ENCODE data around the gene FANCC. TPM values are rescaled to one million over a fixed set of nuclear protein-coding genes. Genes with fewer than 3 reads are reported as not detected.

Gene FANCC
- polyA plus RNA-seq, 1 of the 3 experiments (the other 2 are of a cell fraction): 3.5 TPM

DNA sequence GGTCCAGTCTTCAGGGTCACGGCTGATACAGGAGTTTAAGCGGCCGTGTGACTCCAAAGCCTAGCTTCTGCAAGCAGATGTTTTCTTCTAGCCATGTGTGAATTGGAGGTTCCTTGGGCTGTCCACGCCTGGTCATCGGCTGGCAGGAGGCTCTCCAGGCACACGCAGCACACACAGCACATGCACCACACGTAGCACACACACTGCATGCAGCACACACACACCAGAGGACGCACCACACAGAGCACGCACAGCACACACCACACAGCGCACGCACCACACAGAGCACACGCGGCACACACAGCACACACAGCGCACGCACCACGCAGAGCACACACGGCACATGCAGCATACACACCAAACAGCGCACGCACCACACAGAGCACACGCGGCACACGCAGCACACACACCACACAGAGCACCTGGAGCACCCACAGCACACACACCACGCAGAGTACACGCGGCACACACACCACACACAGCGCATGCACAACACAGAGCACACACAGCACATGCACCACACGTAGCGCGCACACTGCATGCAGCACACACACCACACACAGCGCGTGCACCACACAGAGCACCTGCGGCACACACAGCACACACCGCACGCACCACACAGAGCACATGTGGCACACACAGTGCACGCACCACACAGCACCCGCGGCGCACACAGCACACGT, 234.3 kb downstream of the FANCC start:
- WGBS (ENCODE audit: low lambda C conversion rate): 95% methylated on average over 36 of the region's 39 CpGs
- peaks cover 45% of the 10 kb centered on the region for H4K20me1 ChIP-seq (ENCODE audit: insufficient read depth)
- no peak overlapping the region for H3K4me2 ChIP-seq
- H3K4me3 ChIP-seq (ENCODE audit: low read depth in 2 of 2, low read length in 1 of 2): no peak overlapping the region
- no peak overlapping the region; a peak in 1 of 4 replicates for H3K27ac ChIP-seq (ENCODE audit: low read depth in 2 of 2, low read length in 1 of 2)
- no peak overlapping the region for H2AFZ ChIP-seq (ENCODE audit: low read depth)
- DNase-seq: no peak
- peaks cover 11% of the 10 kb centered on the region for H3F3A ChIP-seq (replicated peaks; ENCODE audit: insufficient read depth)
- H3K79me2 ChIP-seq (ENCODE audit: insufficient read depth): peaks cover 45% of the 10 kb centered on the region
- CTCF ChIA-PET: interaction anchor here (1.0 to 1.7 kb wide), 3 partner anchors 10 to 45 kb away, joined by 4 to 6 read pairs (median 4); no protein-coding TSS in a partner anchor
- no peak overlapping the region for H3K9ac ChIP-seq
- no peaks in the 10 kb centered on the region for H3K27me3 ChIP-seq (ENCODE audit: insufficient read depth)
- H3K36me3 ChIP-seq (replicated peaks in 1 of 2; ENCODE audit: control insufficient read depth in 1 of 2, insufficient read depth in 2 of 2, low read length in 1 of 2): peaks cover 52 to 87% of the 10 kb centered on the region in 2 experiments
- TF ChIP-seq RAD21 (IDR thresholded peaks at IDR 0.05; ENCODE audit: low read length): no peak
- TF ChIP-seq, protein P1, sequence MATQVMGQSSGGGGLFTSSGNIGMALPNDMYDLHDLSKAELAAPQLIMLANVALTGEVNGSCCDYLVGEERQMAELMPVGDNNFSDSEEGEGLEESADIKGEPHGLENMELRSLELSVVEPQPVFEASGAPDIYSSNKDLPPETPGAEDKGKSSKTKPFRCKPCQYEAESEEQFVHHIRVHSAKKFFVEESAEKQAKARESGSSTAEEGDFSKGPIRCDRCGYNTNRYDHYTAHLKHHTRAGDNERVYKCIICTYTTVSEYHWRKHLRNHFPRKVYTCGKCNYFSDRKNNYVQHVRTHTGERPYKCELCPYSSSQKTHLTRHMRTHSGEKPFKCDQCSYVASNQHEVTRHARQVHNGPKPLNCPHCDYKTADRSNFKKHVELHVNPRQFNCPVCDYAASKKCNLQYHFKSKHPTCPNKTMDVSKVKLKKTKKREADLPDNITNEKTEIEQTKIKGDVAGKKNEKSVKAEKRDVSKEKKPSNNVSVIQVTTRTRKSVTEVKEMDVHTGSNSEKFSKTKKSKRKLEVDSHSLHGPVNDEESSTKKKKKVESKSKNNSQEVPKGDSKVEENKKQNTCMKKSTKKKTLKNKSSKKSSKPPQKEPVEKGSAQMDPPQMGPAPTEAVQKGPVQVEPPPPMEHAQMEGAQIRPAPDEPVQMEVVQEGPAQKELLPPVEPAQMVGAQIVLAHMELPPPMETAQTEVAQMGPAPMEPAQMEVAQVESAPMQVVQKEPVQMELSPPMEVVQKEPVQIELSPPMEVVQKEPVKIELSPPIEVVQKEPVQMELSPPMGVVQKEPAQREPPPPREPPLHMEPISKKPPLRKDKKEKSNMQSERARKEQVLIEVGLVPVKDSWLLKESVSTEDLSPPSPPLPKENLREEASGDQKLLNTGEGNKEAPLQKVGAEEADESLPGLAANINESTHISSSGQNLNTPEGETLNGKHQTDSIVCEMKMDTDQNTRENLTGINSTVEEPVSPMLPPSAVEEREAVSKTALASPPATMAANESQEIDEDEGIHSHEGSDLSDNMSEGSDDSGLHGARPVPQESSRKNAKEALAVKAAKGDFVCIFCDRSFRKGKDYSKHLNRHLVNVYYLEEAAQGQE (IDR thresholded peaks at IDR 0.05; ENCODE audit: low read depth, low read length): no peak
- TF ChIP-seq, protein P2, sequence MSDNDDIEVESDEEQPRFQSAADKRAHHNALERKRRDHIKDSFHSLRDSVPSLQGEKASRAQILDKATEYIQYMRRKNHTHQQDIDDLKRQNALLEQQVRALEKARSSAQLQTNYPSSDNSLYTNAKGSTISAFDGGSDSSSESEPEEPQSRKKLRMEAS (IDR thresholded peaks at IDR 0.05; ENCODE audit: low read depth): no peak
- no peak for TF ChIP-seq TAF1 (IDR thresholded peaks at IDR 0.05; ENCODE audit: borderline replicate concordance, low read depth, low read length)
- TF ChIP-seq, protein P3, sequence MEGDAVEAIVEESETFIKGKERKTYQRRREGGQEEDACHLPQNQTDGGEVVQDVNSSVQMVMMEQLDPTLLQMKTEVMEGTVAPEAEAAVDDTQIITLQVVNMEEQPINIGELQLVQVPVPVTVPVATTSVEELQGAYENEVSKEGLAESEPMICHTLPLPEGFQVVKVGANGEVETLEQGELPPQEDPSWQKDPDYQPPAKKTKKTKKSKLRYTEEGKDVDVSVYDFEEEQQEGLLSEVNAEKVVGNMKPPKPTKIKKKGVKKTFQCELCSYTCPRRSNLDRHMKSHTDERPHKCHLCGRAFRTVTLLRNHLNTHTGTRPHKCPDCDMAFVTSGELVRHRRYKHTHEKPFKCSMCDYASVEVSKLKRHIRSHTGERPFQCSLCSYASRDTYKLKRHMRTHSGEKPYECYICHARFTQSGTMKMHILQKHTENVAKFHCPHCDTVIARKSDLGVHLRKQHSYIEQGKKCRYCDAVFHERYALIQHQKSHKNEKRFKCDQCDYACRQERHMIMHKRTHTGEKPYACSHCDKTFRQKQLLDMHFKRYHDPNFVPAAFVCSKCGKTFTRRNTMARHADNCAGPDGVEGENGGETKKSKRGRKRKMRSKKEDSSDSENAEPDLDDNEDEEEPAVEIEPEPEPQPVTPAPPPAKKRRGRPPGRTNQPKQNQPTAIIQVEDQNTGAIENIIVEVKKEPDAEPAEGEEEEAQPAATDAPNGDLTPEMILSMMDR (IDR thresholded peaks at IDR 0.05): no peak
- TF ChIP-seq GATA2 (CRISPR knock-in tag; IDR thresholded peaks at IDR 0.05): no peak
- no peak for TF ChIP-seq RCOR1 (IDR thresholded peaks at IDR 0.05; ENCODE audit: low read length)
- TF ChIP-seq NRF1 (IDR thresholded peaks at IDR 0.05; ENCODE audit: low read depth, low read length): no peak
- TF ChIP-seq CHD2 (IDR thresholded peaks at IDR 0.05; ENCODE audit: low read length, partially characterized antibody): no peak
- TF ChIP-seq, protein P4, sequence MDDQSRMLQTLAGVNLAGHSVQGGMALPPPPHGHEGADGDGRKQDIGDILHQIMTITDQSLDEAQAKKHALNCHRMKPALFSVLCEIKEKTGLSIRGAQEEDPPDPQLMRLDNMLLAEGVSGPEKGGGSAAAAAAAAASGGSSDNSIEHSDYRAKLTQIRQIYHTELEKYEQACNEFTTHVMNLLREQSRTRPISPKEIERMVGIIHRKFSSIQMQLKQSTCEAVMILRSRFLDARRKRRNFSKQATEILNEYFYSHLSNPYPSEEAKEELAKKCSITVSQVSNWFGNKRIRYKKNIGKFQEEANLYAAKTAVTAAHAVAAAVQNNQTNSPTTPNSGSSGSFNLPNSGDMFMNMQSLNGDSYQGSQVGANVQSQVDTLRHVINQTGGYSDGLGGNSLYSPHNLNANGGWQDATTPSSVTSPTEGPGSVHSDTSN (IDR thresholded peaks at IDR 0.05): no peak
- no peak for TF ChIP-seq NFIC (IDR thresholded peaks at IDR 0.05; ENCODE audit: borderline replicate concordance)
- TF ChIP-seq FOXM1 (IDR thresholded peaks at IDR 0.05; ENCODE audit: low read depth): no peak
- TF ChIP-seq SMC3 (IDR thresholded peaks at IDR 0.05; ENCODE audit: low read depth, low read length): no peak
- no peak for TF ChIP-seq MEF2A (IDR thresholded peaks at IDR 0.05; ENCODE audit: borderline replicate concordance, low read depth)
- no peak for TF ChIP-seq RXRA (IDR thresholded peaks at IDR 0.05; ENCODE audit: borderline replicate concordance, low read depth)
- TF ChIP-seq MXI1 (IDR thresholded peaks at IDR 0.05; ENCODE audit: low read depth, low read length): no peak
- H3K9me3 ChIP-seq: no peaks in the 10 kb centered on the region
- H3K4me1 ChIP-seq (ENCODE audit: control insufficient read depth in 1 of 2, insufficient read depth in 2 of 2, low read depth in 1 of 2, low read length in 1 of 2): peaks cover 0 to 23% of the 10 kb centered on the region in 2 experiments; a peak in 1 of 4 replicates
- POLR2A ChIA-PET: no interaction called here
- H3K9me2 ChIP-seq: no peaks in the 10 kb centered on the region
